ENCODE measurements around the gene PLPPR3.
"Not testable (repeated sequence)": the region's sequence is repeated elsewhere in the genome, so short reads cannot be mapped to it uniquely, and the experiment has no call there.

DNA sequence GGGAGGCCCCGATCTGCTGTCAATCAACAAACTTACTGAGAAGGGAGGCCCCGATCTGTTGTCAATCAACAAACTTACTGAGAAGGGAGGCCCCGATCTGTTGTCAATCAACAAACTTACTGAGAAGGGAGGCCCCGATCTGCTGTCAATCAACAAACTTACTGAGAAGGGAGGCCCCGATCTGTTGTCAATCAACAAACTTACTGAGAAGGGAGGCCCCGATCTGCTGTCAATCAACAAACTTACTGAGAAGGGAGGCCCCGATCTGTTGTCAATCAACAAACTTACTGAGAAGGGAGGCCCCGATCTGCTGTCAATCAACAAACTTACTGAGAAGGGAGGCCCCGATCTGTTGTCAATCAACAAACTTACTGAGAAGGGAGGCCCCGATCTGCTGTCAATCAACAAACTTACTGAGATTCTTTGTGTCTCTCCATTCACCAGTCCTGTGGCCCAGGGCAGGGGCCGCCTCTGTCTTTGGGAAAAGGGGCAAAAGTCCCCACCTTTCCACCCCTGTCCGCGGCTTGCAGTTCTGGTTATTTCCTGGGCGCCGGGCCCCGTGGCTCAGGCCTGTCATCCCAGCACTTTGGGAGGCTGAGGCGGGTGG, 32.0 kb upstream of the PLPPR3 start:
- TF ChIP-seq, protein P1, sequence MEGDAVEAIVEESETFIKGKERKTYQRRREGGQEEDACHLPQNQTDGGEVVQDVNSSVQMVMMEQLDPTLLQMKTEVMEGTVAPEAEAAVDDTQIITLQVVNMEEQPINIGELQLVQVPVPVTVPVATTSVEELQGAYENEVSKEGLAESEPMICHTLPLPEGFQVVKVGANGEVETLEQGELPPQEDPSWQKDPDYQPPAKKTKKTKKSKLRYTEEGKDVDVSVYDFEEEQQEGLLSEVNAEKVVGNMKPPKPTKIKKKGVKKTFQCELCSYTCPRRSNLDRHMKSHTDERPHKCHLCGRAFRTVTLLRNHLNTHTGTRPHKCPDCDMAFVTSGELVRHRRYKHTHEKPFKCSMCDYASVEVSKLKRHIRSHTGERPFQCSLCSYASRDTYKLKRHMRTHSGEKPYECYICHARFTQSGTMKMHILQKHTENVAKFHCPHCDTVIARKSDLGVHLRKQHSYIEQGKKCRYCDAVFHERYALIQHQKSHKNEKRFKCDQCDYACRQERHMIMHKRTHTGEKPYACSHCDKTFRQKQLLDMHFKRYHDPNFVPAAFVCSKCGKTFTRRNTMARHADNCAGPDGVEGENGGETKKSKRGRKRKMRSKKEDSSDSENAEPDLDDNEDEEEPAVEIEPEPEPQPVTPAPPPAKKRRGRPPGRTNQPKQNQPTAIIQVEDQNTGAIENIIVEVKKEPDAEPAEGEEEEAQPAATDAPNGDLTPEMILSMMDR (IDR thresholded peaks at IDR 0.05; ENCODE audit: low read depth, low read length, missing input control): not testable (repeated sequence)
- not testable (repeated sequence) for TF ChIP-seq YY1, RAD21 (IDR thresholded peaks at IDR 0.05)
